ENCODE results near the gene SPINT1.

SPINT1 gene

DNA sequence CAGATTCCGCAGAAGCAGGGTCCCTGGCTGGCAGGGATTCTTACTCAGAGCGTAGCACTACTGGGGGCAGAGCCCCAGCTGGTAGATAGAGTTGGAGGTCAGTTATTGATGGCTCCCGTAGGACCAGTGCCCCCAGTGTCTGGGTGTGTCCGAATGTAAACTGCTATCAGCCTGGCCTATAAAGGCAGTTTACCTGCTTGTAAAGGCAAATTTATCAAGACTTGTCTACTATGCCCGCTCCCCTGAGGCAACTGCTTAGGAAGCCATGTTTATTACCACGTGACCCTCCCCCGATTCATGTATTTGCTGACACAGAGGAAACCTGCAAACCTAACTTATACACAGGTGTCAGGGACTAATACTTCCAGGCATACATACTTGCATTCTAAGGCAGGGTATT, 14.7 kb upstream of the SPINT1 start:
- no peak for DNase-seq (ENCODE audit: low spot score)

DNA sequence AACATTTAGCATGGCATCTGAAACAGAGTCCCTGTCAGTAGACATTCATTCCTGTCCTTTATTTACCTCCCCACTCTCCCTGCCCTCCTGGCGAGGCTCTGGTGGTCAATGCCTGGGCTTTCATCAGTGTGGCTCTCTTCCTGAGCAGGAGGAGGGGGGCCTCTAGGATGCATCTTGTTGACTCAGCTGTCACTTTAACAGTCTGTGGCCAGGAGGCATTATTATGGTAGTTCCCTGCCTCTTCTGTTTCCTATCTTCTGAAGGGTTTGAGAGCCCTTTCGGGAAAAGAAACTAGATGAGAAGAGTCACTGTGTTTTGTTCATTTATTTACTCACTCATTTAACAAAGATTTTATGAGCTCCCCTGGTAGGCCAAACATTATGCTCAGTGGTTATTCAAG, 13.0 kb upstream of the SPINT1 start:
- no peak for DNase-seq (ENCODE audit: low spot score)

DNA sequence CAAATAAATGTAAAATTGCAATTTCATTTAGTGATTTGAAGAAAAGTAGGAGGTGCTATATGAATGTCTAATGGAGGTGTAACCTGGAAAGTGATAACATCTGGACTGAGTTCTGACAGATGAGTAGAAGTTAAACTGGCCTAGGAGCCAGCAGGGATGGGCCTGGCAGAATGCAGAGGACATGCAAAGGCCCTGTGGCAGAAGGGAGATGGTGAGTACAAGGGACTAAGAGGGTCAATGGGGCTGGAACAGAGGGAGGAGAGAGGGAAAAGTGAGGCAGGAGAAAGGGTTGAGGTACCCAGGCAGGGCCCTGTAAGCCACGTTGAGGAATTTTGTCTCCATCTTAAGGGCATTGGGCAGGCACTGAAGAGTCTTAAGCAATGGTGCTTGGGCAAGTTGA, 12.0 kb upstream of the SPINT1 start:
- no peak for DNase-seq (ENCODE audit: low spot score)

DNA sequence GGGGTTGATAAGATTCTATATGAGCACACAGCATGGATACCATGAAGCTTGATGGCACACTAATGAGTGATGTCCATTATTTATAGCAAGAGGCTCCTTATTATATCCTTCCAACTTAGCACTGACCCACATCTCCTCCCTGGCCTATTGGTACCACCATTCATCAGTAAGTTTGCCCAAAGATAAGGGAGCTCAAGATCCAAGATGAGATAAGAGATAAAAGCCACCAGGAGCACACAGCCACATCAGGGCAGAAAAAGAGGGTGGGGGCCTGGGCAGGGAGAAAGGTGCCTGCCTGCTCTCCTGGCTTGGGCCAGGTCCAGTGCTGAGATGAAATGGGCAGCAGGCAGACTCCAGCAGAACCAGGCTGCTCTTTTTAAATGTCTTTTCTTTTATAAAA, 10.9 kb upstream of the SPINT1 start:
- DNase-seq (ENCODE audit: low spot score): no peak

DNA sequence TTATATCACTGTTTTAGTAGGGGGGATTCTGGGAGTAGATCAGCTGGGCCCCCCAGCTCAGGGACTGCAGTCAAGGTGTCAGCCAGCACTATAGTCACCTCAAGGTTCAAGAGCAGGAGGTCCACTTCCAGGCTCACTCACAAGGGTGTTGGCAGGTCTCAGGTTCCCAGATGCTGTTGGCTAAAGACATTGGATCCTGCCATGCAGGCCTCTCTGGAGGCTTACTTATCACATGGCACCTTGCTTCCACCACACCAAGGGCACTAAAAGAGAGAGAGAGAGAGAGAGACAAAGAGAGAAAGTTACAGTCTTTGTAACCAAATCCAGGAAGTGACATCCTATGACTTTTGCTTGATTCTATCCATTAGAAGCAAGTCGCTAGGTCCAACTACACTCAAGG, 7.8 kb upstream of the SPINT1 start:
- no peak for DNase-seq (ENCODE audit: low spot score)

DNA sequence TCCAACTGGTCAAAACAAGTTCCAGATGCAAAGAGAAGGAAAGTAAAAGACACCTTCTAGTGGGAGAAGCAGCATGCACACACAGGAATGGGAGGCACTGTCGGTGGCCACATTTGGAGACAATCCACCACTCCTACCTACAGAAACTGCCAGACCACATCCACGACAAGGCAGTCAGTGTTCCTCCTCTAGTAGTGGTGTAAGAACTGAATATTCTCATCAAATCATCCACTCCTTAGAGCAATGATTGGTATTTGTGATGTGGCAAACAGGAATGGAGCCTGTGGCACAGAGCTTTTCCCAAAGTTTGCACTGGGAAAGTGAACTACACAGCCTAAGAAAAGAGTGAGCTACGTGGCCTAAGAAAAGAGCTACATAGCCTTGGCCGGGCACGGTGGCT, 5.1 kb upstream of the SPINT1 start:
- no peak for DNase-seq (ENCODE audit: low spot score)

DNA sequence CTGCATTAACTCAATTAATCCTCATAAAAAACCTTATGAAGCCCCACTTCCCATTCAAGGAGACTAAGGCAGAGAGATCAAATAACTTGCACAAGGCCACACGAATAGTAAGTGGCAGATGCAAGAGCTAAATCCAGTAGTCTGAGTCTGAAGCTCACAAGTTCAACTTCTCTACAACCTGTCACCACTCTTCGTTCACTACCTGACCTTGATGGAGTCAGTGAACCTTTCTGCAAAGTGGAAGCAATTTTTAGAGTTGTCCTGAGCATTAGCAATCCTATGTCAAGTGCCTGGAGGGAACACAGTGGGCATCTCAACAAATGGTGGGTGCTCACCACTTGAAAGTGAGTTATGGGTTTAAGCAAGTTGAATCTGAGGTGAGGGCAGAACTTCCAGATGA, 2.1 kb upstream of the SPINT1 start:
- DNase-seq (ENCODE audit: low spot score): no peak

DNA sequence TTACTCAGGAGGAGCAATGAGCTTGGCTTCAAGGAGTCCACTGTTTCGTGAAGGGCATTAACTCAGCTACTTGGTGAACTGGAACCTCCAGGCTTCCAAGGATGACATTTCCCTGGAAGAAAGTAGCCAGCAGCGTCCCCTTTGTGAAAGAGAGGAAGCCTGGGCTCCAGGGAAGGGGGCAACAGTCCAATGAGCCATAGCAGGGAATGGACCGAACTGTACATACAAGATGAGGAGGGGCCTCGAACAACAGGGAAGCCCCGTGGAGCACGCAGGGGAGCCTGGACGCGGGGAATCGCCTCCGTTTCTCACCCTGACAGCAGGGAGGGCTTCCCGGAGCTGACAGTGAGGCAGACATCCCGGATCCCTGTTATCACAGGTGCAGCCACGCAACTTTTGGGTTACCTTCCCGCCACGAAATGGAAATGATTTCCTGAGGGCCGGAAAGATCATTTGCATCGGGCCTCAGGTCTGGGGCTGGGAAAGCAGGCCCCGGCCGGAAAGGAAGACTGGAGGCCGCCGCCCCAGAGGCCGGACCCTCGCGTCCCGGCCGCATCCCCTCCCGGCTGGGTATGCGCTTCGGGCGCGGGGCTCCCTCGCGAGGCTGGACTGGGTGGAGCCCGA, 475 bp upstream of the SPINT1 start:
- no peak for DNase-seq (ENCODE audit: low spot score)

DNA sequence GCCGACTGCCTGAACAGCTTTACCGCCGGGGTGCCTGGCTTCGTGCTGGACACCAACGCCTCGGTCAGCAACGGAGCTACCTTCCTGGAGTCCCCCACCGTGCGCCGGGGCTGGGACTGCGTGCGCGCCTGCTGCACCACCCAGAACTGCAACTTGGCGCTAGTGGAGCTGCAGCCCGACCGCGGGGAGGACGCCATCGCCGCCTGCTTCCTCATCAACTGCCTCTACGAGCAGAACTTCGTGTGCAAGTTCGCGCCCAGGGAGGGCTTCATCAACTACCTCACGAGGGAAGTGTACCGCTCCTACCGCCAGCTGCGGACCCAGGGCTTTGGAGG, 815 bp downstream of the SPINT1 start:
- no peak for DNase-seq (ENCODE audit: low spot score)

DNA sequence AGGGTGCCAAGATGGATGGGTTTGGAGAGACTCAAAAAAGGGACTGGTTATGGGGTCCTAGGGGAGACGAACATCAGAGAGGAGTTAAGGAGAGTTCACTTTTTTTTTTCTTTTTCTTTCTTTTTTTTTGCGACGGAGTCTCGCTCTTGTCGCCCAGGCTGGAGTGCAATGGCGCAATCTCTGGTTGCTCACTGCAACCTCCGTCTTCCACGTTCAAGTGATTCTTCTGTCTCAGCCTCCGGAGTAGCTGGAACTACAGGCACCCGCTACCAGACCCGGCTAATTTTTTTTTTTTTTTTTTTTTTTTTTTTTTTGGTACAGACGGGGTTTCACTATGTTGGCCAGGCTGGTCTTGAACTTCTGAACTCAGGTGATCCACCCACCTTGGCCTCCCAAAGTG, 1.2 kb downstream of the SPINT1 start:
- DNase-seq (ENCODE audit: low spot score): no peak

DNA sequence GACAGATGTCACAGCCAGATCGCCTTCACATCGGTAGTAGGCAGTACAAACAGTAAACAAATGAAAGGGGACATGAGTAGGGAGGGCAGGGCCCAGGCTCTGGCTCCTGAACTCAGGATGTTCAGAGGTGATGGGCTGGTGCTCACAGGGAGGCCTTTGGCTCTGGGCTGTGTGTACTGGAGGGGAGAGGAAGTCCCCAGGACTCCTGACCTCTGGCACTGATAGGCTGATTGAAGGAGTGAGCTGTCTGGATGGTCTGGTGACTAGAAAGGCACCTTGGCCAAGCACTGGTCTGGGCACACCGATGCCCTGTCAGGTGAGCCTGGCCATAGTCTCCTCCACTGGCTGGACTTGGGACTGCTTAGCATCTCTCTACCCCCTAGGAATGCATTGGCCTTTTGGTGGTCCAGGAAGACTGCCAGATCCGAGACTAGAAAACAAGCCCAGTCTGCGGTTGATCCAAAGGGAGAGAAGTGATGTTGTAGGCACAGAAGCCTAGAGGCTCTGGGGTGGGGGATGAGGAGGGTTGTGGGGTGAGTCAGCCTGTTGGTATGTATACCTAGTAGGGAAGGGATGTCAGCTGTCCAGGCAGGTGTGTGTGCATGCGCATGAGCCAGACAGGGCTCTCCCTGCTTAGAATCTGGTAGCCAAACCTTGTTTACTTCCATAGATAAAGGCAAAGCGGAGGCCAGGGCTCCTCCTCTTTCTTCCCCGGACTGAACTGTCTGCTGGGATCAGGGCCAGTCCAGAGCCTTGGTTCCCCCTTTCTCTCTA, 1.9 kb downstream of the SPINT1 start:
- DNase-seq (ENCODE audit: low spot score): no peak

DNA sequence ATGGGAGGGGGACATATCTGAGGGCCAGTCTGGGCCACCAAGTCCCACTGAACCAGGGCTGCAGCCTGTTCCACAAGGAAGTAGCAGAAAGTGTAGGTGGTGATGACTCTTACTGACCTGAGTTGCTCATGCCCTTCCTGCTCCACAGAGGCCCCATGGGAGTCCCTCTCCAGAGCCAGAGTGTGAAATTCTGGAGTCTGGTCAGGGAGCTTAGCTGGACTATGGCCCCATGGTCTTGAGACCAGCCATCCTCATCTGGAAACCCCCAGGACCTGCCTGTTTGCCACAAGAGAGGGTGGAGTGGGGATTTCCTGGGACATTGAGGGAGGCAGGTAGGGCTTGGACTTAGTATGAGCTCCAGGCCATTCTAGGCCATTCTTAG, 3.0 kb downstream of the SPINT1 start:
- no peak for DNase-seq (ENCODE audit: low spot score)

DNA sequence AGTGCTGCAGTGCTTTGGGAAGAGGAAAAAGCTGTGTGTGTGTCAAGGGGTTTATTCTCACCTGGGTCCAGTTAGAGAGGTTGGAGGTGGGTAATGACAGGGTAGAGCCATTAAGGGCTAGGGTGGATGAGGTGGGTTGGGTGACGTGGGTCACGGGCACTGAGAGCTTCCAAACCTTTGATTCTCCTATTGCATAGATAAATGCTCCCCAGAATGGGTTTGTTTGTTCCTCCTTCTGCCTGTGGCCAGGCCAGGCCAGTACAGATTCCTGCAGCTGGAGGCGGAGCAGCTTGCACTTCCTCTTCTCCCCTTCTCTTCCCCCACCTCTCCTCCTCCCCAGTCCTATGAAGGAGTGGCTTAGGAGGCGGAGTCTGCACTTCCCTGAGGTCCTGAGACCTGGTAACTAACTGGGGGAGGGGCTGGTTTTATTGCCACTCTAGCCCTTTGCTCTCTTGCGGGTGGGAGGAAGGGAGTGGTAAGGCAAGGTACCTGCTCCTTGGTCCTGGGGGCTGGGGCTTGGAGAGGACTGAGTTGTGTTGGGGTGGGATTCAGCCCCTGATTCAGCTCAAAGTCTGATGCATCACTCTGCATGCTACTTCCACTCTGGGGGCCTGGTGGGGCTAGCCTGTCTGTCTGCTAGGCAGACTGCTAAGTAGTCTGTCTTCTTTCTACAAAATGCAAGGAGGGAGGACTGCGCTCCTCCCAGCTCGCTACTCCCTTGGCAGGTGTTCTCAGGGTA, 3.5 kb downstream of the SPINT1 start:
- DNase-seq (ENCODE audit: low spot score): no peak

DNA sequence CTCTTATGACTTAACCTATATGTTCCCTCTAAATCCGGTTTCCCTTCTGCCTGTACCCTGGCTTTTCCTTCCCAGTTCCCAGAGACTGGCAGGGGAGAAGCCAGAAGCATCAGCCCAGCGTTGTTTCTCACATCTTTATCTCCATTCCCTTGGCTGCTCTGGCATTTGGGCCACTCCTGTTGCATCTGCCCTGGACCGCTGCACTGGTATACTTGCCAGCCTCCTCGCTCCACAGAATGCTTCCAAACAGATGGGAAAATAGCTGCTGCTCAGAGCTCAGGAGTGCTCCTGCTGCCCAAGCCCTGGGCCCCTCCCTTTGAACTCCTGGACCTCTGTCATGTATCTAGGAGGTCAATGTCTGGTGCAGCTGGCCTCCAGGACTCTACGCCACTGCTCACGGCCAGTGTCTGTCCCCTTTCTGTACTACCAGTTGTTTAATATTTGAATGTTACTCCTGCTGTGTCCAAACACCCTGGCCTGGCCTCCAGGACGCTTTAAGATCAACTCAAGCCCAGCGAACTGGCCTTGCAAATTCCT, 6.8 kb downstream of the SPINT1 start:
- no peak for DNase-seq (ENCODE audit: low spot score)

DNA sequence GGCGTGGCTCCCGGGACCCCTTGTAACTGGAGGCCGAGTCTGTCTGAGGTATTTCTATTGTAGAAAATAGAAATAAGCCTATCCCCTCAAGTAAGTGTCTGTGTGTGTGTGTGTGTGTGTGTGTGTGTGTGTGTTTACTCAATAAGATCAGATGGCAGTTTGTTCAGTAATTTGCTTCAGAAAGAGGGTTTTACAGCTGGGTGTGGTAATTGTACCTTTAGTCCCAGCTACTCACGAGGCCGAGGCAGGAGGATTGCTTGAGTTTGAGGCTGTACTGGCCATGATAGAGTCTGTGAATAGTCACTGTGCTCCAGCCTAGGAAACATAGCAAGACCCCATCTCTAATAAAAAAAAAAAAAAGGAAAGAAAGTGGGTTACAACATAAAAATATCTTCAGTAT, 8.7 kb downstream of the SPINT1 start:
- no peak for DNase-seq (ENCODE audit: low spot score)

DNA sequence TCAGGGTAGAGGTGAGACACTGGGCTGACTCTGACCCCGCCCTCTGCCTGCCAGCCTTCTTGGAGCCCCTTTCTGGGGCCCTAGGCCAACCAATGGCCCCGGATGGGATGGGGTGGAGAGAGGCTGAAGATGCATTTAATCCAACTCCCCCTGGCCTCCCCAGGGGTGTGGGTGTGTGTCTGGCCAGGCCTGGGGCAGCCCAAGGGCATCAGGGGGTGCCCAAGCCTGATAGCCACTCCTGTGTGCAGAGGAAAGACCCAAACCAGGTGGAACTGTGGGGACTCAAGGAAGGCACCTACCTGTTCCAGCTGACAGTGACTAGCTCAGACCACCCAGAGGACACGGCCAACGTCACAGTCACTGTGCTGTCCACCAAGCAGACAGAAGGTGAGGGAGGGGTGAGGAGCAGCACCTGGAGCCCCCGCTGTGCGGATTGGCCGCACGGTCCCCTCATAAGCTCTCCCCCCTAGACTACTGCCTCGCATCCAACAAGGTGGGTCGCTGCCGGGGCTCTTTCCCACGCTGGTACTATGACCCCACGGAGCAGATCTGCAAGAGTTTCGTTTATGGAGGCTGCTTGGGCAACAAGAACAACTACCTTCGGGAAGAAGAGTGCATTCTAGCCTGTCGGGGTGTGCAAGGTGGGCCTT, 9.5 kb downstream of the SPINT1 start:
- DNase-seq (ENCODE audit: low spot score): no peak

DNA sequence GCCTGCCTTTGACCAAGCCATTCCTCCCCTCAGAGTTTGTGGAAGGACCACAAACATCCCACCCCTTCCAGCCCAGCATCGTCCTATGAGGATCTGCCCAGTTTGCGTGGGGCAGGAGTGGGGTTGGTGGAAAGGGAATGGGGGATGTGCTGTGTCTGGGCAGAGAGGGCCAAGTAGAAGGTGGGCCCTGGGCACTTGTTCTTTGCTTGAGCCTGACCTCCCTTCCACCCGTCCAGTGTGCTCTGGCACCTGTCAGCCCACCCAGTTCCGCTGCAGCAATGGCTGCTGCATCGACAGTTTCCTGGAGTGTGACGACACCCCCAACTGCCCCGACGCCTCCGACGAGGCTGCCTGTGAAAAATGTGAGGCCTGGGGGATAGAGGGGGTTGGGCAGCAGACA, 10.3 kb downstream of the SPINT1 start:
- no peak for DNase-seq (ENCODE audit: low spot score)

DNA sequence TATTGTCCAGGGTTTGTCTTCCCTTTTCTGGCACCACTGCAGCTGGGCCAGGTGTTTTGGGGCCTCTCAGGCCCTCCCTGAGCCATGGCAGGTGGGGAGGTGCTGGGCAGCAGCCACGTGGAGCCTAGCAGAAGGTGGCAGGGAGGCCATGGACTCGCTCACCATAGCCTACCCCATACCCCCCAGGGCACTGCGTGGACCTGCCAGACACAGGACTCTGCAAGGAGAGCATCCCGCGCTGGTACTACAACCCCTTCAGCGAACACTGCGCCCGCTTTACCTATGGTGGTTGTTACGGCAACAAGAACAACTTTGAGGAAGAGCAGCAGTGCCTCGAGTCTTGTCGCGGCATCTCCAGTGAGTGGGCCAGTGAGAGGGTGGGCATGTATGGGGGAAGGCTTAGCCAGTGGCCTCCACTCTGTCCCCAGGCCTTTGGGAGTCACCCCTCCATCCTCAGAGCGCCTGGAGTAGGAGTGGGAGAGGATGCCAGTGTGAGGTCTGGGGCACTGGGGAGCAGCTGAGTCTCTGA, 11.9 kb downstream of the SPINT1 start:
- no peak for DNase-seq (ENCODE audit: low spot score)

DNA sequence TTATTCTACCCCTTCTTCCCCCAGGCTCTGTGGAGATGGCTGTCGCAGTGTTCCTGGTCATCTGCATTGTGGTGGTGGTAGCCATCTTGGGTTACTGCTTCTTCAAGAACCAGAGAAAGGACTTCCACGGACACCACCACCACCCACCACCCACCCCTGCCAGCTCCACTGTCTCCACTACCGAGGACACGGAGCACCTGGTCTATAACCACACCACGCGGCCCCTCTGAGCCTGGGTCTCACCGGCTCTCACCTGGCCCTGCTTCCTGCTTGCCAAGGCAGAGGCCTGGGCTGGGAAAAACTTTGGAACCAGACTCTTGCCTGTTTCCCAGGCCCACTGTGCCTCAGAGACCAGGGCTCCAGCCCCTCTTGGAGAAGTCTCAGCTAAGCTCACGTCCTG, 12.9 kb downstream of the SPINT1 start:
- DNase-seq (ENCODE audit: low spot score): no peak

DNA sequence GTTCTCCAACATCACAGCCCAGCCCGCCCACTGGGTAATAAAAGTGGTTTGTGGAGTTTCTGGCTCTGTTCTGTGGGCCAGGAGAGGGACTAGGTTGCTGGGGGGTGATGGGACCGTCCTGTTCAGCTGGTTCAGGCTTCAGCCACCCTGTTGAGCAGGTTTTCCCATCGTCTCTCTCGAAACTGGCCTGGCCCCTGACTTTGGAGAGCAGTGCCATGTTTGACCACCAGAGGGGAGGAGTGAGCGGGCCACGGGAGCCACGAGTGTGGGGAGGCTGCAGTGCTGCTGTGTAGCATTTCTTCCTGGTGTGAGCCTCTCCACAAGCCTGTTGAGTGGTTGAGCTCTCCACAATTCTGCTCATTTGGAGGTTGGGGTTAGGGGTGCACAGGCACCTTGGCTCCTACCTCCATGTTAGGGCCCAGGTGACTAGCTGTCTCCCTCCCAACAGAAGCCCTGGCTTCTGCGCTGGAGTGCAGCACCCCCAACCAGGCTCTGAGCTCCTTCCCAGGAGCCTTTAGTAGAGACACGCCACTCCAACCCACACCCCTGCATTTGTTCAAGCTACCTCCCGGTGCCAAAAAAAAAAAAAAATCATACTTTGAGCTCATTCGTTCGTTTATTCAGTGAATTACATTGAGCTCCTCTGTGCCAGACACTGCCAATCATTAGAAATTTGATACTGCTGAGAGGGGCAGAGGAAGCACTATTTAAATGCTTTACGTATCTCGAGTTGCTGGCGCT, 13.9 kb downstream of the SPINT1 start:
- peak; percentile 74 for DNase-seq (ENCODE audit: low spot score)

DNA sequence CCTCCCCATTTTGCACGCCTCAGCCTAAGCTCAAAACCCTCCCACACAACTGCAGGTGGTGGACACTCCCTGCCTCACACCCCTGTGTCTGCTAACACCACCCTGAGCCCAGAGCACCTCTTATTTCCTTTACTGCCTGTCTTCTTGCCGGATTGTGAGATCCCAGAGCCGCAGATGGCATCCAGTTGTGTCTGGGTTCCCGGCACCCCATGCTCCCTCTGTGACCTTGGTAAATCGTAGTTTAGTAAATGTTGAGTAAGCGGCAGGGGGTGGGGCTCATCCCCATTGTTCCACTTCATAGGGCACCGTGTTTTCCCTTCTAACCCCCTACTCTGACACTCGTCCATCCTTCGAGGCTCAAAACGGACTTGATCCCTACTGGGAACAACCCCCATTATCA, 14.9 kb downstream of the SPINT1 start:
- no peak for DNase-seq (ENCODE audit: low spot score)
